NCI-H2029 (cell line): Measurements from ENCODE around the gene ERBB4.

Experiments
- DNase-seq: peaks from one replicate; lab custom pipeline; 2025; lab: John Stamatoyannopoulos, UW

The ERBB4 gene

GRCh38 chr2:211331736-211332135 lies 1206.9 kb downstream of the ERBB4 start:
- no peak for DNase-seq

DNA sequence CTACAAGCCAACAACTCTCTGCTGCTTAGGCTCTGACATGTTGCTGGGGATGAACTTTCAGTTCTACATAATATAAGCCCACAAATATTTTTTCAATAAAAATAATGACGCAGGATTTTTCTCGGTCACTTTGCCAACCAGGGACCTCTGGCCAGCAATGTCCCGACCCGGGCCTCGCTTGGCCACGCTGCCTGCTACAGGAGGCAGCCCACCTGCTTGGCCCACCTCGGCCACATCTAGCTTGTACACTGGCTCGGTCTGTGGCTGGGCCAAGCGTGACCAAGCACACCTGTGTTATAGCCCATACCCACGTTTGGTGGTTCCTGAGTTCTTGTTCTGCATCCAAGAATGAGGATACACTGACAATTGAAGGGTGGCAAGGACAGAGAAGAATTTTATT lies 1208.7 kb downstream of the ERBB4 start:
- DNase-seq = no peak

DNA sequence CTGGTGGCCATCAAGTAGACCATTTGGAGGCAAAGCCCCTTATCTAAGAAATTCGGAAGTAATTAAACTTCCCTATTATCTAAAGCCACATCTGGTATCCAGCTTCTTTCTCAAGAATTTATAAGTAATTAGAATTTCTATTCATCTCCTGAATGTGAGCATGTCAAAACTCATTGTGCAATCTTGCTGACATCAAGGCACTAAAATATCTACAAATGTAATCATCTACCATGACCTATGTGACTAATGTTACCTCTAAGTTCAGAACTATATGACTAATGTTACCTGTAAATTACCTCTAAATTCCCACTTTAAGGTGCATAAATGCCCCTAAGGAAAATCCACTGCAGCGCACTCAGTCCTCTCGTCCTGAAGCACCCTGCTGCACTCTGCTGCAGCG lies 1209.2 kb downstream of the ERBB4 start:
- no peak for DNase-seq

GRCh38 chr2:211328126-211328525 lies 1210.5 kb downstream of the ERBB4 start:
- DNase-seq = no peak
